GM12875 (cell line): ENCODE measurements around the gene OCSTAMP.

Source experiments
- H3K4me3 ChIP-seq: one replicate; pipeline ENCODE4 v1.5.1; 2011; ENCODE audit warnings: low read depth, low read length, control low read depth
- TF ChIP-seq, protein P1 (sequence below): IDR thresholded peaks from 2 replicates; pipeline ENCODE4 v1.5.1; 2011; ENCODE audit warnings: low read depth, mild to moderate bottlenecking, control low read depth, inconsistent platforms, low read length, moderate library complexity, borderline replicate concordance; ENCODE audit not compliant: insufficient read depth

Gene OCSTAMP

DNA sequence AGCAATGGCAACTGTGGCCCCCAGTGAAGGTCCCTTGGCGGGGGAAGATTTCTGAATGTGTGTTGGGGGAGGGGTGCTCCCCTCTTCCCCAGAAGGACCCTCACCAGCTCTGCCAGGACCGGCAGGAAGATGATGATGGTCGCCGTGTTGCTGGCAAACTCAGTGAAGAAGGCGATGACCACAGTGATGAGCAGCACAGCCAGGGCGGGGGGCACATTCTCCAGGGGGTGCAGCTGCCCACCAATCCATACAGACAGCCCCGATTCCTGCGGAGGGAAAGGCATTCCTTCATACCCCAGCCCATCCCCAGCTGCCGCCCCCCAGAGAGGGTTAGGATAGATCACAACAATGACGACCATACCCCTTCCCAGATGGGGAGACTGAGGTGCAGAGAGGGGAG lies 15.7 kb upstream of the OCSTAMP start:
- H3K4me3 ChIP-seq = no peak overlapping the region
- TF ChIP-seq, protein P1, sequence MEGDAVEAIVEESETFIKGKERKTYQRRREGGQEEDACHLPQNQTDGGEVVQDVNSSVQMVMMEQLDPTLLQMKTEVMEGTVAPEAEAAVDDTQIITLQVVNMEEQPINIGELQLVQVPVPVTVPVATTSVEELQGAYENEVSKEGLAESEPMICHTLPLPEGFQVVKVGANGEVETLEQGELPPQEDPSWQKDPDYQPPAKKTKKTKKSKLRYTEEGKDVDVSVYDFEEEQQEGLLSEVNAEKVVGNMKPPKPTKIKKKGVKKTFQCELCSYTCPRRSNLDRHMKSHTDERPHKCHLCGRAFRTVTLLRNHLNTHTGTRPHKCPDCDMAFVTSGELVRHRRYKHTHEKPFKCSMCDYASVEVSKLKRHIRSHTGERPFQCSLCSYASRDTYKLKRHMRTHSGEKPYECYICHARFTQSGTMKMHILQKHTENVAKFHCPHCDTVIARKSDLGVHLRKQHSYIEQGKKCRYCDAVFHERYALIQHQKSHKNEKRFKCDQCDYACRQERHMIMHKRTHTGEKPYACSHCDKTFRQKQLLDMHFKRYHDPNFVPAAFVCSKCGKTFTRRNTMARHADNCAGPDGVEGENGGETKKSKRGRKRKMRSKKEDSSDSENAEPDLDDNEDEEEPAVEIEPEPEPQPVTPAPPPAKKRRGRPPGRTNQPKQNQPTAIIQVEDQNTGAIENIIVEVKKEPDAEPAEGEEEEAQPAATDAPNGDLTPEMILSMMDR = no peak

DNA sequence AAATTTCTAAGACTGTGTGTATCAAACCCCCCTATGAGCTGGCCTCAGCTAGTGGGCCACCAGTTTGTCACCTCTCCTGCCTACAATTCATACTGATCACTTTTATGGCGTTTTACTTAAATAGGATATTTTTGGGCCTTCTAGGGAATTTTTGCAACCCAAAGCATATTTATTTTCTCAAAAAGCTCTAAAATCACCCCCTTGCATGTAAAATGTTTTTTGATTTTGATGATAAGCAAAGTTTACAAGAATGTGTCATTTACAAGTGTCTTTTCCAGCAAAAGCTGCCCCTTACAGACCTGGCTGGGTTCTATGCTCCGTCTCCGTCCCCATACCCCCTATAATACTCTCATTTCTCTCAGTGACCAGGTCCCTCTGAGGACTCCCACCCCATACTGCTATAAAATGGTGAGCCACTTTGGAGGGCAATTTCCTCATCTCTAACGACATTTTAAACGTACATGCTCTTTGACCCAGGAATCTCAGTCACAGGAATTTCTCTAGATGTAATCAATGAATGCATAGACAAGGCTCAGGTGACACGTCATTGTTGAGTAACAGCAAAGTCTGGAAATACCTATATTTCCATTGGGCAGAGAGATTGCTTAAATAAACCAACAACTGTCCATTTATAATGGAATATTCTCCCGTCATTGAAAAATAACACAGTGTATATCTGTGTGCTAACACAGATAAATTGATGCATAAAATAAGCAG lies 13.9 kb upstream of the OCSTAMP start:
- no peak overlapping the region for H3K4me3 ChIP-seq
- TF ChIP-seq, protein P1 = no peak

DNA sequence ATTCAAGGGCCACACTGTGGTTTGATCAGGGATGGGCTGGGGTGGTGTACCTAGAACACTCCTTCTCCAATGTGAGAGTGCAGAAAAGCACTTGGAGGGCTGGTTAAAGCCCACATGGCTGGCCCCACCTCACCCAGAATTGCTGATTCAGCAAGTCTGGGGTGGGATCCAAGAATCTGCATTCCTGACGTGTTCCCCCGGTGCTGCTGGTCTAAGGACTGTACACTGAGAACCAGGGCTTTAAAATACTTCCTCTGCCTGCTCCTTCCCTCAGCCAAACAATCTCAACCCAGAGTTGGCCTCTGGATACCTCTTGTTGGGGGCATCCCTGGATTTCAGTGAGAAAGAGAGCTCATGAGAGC lies 13.4 kb upstream of the OCSTAMP start:
- TF ChIP-seq, protein P1 = no peak

DNA sequence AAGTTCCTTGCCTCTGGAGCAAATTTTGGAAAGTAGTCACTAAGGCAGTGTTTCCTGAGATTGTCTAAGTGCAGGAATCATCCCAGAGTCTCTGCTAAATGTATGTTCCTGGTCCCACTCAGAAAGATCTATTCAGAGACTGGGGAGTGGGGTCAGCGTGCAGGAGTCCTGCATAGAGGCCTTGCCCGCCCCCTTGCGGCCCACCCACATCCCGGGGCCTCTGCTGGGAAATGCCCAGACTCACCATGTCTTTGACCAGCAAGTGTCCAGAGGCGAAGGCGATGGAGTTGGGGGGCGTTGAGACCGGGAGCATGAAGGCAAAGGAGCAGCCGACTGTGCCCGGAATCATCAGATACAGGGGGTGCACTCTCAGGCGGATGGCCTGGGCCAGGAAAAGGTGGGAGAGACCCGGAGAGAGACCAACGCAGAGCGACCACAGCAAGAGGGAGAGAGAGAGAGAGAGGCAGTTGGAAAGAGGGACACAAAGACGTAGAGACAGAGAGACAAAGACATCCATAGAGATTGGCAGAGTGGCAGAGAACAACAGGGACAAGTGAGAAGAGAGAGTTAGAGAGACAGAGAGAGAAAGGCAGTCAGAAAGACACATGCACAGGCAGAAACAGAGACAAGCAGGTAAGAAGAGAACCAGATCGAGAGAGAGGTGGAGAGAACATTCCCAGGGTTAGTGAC lies 12.9 kb upstream of the OCSTAMP start:
- no peak overlapping the region for H3K4me3 ChIP-seq
- TF ChIP-seq, protein P1 = peak; percentile 15; the same call in 1 of the 2 replicates

More for the DNA sequence above, 13.4 kb upstream of the OCSTAMP start:
- no peak overlapping the region for H3K4me3 ChIP-seq

DNA sequence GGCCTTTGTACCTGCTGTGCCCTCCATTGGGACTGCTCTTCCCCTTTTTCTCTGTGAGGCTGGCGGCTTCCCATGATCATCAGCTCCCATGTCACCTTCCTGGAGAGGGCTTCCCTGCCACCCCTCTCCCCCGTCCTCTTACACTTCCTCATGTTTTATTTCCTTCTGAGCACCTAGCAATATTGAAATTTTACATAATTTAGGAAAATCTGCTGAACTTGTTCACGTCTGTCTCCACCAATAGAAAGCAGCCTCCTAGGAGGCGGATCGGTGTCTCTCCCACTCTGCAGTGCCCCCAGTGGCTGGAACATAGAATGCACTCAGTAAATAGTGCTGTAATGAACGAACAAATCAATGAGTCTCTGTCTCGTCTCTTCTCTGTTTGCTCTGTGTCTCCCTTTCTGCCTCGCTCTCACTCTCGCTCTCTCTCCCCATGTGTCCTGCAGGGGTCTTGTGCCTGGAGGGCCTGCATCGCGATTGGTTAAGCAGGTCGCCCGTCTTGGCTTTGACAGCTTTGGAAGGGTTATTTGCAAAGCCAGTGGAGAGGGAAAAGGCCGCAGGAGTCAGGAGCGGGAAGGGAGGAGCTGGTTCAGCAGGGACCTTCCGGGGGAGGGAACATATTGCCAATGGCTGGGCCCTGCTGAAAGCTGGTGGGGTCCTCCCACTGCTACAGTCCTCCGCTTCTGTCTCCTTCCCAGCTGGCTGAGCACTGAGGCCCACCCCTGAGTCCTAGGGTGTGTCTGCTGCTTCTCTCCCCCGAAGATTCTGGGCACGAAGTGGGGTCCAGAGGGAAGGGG lies 12.1 kb upstream of the OCSTAMP start:
- no peak overlapping the region for H3K4me3 ChIP-seq
- TF ChIP-seq, protein P1 = peak; percentile 80

DNA sequence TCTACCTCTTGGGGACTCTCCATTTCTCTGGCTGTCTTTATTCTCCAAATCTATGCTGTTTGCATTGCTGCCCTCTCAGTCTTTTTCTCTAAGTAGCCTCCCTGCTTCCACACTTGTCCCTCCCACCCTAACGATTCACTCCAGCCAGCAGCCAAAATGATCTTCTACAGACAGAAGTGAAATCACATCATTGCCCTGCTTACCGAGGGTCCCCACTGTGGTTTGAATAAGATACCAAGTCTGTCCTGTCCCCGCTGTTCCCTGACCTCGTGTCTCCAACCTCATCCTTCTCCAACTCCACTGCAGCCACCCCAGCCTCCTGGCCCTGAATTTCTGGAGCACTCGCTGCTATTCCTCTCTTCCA lies 11.5 kb upstream of the OCSTAMP start:
- TF ChIP-seq, protein P1 = no peak
- no peak overlapping the region for H3K4me3 ChIP-seq
